ENCODE measurements around the gene SPAG8.

The SPAG8 gene

DNA sequence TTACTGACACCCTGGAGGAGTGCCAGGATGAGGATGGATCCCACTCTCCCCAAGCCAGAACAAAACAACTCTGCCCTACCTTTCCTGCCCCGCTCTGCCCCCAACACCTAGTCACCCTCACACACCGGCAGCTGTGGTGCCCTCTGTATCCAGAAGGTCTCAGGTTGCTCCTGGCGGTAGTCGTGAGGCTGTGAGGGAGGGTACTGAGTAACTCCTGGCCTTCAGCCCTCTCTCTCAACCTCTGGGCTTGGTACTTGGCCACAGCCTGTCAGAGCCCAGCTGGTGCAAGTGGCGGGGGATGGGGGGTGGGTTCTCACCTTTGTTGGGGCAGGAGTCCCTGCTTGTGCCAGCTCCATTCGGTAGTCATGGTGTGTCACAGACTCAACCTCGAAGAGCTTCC is 1.9 kb downstream of the SPAG8 start:
- no peak for DNase-seq (ENCODE audit: low read depth)

DNA sequence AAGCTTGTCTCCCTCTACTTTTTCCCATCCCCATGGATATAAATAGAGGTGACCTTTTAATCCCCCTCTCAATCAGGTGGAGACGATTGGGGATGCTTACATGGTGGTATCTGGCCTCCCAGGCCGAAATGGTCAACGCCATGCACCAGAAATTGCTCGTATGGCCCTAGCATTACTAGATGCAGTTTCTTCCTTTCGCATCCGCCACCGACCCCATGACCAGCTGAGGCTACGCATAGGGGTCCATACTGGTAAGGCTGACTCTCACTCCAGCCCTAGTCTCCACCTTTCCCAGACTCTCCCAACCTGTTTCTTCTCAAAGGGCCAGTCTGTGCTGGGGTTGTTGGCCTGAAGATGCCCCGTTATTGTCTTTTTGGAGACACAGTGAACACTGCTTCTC is 3.6 kb downstream of the SPAG8 start:
- DNase-seq (ENCODE audit: low read depth), result no peak

DNA sequence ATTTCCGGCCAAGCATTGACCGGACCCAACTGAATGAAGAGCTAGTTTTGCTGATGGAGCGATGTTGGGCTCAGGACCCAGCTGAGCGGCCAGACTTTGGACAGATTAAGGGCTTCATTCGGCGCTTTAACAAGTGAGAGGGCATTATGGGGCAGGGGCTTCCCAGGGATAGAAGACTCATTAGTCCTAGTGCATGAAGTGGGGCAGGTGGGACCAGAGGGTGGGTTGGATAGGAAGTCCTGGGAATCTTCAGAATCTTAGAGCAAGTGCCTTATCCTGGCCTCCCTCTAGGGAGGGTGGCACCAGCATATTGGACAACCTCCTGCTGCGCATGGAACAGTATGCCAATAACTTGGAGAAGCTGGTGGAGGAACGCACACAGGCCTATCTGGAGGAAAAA is 6.0 kb downstream of the SPAG8 start:
- no peak for DNase-seq (ENCODE audit: low read depth)

DNA sequence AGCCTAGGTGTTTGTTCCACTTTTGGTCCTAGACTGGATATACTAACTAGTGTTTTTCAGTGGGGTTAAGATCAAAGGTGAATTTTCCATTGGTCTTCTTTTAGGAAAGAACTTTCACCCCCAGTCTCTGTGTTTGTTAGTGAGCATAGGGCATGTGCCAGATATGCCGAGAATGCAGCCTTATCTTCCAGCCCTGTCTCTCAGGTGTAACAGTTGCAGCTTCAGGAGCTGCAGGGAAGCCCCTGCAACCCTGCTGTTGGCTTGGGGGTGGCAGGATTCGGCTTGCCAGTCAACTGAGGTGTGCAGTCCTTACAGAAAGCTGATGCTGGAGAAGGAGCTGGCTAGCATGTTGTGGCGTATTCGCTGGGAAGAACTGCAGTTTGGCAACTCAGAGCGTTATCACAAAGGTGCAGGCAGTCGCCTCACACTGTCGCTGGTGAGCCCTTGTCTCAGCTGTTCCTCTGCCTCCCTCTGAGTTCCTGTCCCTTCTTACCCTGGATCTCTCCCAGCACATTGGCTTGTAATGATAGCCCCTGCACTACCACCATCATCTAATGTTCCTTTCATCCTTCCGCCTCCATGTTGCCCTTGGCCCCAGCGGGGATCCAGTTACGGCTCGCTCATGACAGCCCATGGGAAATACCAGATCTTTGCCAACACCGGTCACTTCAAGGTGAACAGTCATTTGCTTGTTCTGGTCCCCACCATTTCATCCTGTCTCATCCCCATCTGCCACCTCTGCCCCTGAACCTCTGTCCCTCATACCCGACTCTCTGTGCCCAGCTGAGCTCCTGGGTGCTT is 10.5 kb downstream of the SPAG8 start:
- DNase-seq (ENCODE audit: low read depth), result no peak

DNA sequence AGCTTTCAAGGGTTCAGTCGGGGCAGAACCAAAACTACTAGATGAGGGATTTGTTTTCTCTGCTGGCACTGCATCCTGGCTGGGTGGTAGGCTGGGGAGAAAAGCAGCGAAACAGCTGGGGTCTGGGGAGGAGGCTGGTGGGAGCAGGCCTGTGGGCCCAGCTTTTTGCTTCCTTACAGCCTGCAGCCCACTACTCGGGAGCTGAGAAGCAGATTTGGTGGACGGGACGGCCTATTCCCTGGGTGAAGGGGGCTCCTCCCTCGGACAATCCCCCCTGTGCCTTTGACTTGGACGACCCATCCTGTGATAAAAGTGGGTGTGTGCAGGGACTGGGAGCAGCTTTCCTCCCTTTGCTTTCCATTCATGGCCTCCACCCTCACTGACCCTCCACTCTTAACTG is 11.5 kb downstream of the SPAG8 start:
- no peak for DNase-seq (ENCODE audit: low read depth)

DNA sequence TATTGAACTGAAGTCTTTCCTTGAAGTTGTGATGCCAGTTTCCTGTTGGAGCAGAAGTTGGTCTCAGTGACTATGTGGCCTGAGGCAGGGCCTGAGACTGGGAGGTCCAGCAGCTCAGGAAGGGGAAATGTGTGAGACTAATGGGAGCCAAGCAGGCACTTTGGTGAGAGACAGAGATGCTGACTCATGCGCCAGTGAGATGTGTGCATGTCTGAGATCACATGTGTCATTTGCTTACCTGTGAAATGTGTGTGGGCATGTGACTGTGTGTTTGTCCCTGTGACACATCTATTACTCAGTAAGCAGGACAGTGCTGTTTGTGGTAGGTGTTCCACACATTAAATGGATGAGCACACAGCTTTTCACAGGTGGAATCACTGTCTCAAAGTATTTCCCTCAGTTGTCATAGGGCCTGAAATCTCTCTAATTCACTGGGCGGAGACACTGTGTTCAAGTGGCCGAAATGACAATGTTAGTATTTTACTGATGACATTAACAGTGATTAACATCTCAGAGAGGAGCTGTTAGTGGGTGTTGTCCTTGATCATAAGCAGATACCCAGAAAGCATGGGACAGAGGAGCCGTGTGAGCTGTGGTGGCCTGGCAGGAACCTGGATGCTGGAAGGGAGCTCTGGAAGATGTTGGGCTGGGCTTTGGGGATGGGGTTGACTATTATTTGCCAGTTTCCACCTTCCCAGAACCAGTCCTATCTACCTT is 13.2 kb downstream of the SPAG8 start:
- DNase-seq (ENCODE audit: low read depth), result no peak

DNA sequence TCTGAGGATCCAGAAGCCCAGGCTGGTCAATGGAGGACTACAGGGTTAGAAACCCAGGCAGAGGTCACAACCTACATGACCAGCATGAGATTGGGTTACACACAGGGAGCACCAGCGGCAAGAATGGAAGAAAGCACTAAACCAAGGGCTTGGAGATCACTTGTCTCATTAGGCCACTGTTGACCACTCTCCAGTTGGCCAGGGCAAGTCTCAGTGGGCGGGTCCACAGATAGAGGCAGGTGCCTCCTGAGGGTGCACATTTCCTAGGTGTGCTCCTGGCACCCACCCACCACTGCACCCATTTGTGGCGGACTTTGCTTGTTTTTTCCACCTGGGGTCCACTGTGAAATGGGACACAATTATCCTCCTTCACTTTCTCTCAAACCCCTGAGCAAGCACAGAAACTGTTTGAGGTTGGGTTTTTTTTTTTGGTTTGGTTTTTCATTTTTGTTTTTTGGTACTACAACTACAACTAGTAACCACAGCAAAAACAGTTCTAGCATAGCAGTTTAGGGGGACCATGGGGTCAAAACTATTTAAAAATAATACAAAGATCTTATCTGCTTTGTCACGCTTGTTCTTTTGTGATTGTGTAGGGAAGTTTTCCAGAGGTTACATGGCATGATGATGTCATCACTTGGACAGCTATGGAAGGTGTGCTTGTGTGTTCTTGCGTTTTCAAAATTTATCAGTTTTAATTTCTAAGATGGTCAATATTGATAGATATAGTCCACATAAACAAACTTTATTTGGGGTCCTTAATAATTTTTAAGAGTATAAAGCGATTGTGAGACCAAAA is 14.6 kb downstream of the SPAG8 start:
- no peak for DNase-seq (ENCODE audit: low read depth)

DNA sequence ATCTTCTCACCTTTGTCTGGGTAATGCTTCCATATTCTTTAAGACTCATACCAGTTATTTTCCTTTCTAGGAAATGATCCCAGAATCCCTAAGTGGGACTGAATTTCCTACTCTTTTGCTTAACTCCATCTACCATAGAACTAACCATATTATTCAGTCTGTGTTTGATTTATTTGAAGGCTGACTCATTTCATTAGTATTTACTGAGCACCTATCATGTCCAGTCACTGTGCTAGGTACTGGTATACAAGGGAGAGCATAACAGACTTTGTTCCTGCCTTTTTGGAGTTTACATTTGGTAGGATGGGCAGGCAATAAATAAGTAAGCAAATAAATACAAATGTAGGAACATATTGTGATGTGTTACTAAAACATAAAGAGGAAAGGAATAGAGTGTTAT is 16.4 kb downstream of the SPAG8 start:
- DNase-seq (ENCODE audit: low read depth), result no peak

DNA sequence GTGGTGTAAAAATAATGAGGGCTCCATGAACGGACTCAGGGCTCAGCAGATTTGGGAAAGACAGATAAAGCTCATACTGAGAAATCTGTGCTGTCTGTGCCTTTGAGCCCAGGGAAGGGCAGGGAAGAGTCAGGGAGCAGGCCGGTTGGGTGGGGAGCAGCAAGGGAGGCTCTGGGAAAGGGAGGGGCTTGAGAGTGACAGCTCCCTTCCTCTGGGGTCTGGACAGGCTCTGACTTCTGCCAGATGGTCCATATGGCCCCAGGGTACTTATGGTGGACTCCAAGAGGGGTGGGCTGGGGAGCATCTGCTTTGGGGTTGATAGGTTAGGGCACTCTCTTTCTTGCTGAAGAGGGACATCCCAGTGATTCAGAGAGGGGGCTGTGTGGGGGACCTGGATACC is 18.6 kb downstream of the SPAG8 start:
- no peak for DNase-seq (ENCODE audit: low read depth)

DNA sequence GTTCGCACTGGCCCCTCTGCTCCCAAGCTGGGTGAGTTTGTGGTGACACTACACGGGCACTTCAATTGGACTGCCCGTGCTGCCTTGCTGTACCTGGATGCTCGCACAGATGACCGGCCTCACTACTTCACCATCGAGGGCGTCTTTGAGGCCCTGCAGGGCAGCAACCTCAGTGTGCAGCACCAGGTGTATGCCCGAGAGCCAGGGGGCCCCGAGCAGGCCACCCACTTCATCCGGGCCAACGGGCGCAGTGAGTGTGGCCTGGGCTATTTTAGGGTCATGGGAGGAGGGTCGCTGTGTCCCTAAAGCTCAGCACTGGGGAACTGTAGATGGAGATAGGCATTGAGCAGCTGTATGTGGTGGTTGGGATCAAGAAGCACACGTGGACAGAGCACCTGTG is 19.2 kb downstream of the SPAG8 start:
- no peak for DNase-seq (ENCODE audit: low read depth)

DNA sequence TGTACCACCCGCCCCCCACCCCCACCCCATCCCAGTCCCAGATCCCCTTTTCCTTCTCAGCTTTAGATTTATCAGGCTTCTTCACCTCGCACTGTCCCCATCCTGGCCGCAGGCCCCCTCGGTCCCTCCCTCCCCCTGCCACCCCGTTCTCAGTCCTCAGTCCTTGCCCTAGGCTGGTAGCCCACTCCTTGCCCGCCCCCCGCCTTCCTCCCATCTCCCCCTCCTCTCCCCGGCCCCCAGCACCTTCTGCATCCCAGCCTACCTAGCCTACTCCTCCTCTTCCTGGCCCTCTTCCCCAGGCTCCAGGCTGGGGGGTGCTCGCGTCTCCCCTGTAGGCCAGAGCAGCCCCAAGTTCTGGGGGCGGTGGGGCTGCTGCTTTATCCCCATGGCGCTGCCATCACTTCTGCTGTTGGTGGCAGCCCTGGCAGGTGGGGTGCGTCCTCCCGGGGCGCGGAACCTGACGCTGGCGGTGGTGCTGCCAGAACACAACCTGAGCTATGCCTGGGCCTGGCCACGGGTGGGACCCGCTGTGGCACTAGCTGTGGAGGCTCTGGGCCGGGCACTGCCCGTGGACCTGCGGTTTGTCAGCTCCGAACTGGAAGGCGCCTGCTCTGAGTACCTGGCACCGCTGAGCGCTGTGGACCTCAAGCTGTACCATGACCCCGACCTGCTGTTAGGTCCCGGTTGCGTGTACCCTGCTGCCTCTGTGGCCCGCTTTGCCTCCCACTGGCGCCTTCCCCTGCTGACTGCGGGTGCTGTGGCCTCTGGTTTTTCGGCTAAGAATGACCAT is 19.8 kb downstream of the SPAG8 start:
- DNase-seq (ENCODE audit: low read depth), result no peak

DNA sequence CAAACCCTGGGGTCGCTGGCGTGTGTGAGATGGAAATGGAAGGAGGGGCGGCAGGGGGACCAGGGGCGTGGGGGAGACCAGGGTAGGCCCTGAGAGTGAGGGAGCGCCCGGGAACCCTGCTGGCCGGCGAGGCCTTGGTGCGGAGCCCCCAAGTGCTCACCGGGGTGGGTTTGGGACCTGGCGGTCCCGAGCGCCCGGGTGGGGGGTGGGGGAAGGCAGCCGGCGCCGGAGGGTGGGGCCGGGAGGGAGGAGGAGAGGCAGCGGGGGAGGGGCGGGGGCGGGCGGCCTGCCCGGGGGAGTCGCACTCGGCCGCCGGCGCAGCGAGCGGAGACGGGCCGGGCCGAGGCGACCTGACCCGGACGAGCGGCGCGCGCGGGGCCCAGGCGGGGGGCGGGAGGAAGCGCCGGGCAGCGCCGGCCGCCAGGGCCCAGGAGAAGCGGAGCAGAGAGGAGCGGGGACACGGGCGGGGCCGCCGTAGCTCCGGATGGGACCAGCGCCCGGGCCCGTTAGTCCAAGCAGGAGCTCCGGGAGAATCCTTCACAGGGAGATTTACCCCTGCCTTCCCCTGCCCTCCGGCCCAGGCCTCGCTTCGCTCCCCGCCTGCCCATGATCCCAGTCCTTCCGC is 20.7 kb downstream of the SPAG8 start, which contains the start of gene NPR2:
Gene NPR2 (plus strand): TSS at position 295 of the 625 bp plus-strand sequence. CDS start 818 bp downstream, outside the sequence.
- no peak for DNase-seq (ENCODE audit: low read depth)

DNA sequence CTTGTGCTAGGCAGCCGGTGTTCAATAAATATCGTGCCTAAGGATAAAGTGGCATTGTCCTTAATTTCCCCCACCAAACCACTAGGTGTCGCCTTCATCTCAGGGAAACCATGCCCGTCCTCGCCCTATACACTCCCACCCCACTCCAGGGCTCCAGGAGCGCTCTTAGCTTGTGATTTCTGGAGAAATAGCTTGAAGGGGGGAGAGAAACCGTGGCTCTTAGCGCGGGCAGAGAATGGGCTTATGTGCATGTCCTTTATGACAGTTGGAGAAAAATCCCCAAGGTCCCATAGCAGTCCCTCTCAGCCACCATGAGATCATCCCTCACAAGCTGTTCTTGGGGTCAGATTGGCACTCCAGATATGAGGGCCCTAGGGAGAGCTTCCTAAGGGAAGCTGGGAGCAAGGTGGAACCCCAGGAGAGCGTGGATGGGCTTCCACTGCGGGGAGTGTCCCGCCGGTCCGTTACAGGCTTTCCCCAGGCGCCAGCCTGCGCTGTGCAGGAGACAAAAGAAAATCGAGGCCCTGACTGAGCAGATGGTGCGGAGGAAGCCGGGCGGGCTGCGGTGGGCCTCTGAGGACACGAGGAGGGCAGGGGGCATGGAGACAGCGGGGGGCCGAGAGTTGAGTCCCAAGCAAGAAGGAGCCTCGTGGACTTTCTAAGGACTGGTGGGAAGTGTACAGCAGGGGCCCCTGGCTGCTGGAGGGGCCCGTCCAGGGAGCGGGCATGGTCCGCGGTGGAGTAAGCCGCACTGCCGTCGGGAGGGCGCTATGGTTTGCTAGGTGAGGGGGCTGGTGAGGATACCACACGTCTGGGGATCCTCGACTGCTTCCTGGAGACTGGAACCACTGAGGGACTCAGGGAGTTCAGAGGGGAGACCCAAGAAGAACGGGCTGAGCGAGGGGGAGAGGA is 21.4 kb downstream of the SPAG8 start:
- DNase-seq (ENCODE audit: low read depth), result no peak

DNA sequence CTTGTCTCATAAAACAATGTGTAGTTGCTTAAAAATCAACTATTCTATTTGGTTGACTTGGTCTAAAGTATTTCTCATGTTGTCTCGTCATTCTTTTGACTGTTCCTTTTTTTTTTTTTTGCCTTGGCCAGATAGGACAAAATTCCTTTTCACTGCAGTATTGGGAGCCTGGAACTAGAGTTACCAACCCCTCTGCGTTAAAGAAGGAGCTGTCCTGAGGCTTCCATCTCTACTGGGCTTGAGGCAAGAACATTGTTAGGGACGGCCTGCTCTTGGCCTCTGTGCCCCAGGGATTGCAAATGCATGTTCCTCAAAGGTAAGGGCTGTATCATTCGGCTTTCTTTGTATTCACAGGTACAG is 22.1 kb downstream of the SPAG8 start:
- DNase-seq (ENCODE audit: low read depth), result no peak

DNA sequence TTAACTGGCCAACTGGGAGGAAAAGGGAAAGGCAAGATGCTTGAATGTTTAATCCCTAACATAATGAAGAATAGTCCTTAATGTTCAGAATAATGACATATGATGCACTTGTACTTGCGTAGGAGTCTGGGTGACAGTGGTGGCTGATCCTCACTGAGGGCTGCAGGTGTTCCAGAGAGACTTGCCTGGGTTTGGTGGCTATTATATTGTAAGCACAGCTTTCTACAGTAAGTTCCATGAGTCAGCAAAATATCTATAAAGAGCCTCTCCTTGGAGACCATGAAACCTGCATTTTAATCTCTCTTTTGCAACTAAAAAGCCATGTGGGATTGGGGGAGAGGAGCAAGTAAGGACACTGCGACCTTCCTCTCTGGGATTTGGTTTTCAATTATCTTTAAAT is 22.5 kb downstream of the SPAG8 start:
- no peak for DNase-seq (ENCODE audit: low read depth)

DNA sequence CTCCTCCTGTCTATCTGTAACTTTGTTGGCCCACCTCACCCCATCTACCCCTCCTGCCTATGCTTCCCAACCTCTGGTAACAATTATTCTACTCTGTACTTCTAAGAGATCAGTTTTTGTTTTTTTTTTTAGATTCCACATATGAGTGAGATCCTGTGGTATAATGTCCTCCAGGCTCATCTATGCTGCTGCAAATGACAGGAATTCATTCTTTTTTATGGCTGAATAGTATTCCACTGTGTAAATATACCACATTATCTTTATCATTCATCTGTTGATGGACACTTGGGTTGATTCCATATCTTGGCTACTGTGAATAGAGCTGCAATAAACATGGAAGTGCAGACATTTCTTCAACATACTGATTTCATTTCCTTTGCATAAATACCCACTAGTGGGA is 28.6 kb downstream of the SPAG8 start:
- no peak for DNase-seq (ENCODE audit: low read depth)

DNA sequence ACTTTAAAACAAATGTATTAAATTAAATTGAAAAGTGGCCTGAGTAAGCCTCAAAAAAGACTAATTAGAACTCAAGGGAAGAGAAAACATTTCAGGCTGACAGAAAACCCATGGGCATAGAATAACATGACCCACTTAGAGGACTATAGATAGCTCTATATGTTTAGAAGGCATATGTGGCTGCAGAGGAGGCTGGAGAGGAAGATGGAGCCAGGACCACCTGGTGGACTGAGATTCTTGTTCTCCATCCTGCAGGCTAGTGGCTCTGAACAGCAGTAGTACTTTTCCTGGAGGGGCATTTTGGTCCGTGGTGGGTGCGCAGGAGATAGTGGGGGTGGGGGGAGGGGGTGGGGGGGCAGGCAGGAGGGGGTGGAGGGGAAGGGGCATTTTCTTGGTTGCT is 31.0 kb downstream of the SPAG8 start:
- DNase-seq (ENCODE audit: low read depth), result no peak

DNA sequence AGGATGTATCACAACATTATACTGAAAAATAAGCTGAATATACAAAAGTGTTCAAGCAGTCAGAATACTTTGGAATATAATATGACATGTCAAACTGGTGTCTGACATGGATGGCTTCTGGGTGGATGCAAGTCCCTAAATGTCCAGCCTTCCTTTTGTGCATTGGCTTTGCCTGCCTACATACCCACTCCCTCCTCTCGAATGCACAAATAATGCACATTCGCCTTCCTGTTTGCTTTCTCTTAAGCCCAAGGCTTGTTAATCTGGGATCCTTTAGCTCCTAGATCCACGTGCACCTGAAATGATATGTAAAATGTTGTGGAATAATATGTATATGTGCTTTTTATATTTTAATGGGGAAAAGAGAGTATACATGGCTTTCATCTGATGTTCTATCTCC is 33.6 kb downstream of the SPAG8 start:
- no peak for DNase-seq (ENCODE audit: low read depth)

DNA sequence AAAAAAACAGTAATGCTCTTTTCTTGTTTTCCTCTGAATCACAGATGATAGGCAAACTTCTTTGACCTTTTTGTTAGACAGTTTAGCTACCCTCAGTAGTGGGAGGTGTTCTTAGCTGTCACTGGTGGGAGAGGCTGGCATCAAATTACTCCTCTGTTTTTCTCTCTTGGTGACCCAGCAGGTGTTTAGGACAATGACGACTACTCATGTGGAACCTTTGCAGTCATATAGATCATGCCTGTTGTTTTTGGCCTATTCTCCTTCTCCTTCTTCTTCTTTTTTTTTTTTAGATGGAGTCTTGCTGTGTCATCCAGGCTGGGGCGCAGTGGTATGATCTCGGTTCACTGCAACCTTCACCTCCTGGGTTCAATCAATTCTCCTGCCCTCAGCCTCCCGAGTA is 36.0 kb downstream of the SPAG8 start:
- DNase-seq (ENCODE audit: low read depth), result no peak

DNA sequence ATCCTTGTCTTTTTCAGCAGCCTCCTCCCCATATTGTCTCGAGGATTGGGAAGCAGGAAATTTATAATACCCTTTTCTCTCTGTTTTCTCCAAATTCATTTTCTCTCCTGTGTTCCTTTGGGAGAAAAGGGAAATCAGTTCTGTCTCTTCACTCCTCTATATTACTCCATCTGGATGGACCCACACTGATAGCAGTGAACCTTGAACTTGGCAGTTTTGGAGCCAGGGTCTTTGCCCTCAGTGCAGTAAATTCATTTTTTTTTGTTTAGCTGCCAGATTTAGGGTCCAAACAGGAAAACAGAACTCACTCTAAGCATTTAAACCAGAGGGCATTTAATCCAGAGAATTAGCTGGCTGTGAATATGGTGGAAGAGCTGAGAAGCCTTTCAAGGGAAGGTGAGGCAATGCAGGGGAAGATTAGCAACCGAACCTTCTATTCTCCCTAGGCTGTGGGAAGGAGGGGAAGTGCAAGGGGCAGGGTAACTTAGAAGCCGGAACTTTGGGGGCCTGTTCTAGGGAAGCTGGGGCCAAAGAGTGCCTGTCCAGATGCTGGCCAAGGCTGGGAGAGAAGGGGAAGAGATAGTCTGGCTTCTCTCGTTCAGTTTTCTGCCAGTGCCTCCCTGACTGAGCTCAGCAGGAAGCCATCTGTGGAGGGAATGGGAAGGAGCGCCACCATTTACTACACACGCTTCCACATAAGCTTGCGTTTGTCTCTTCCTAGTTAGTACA is 37.0 kb downstream of the SPAG8 start:
- DNase-seq (ENCODE audit: low read depth), result no peak
